ENCODE data around the gene MST1R. TPM values are rescaled to one million over a fixed set of nuclear protein-coding genes. Genes with fewer than 3 reads are reported as not detected.

MST1R gene
- total RNA-seq, 2 donors from 2014 or later: 88.9 to 173 TPM

GRCh38 chr3:49873623-49874022, 30.1 kb downstream of the MST1R start:
- intact Hi-C loops (cut with DNase I): no loop called here
- Histone ChIP-seq H3K36me3 (no peaks in the 10 kb centered on the region), H3K4me3 (no peak overlapping the region), H3K4me1 (peaks cover 20% of the 10 kb centered on the region), H3K9ac (ENCODE audit: low read depth in 2 of 2, low read length in 2 of 2) (no peak overlapping the region), H3K27me3 (peaks cover 23% of the 10 kb centered on the region), H3K27ac (peak overlapping the region; percentile 4), H3K9me3 (no peaks in the 10 kb centered on the region)
- DNase-seq: peak; percentile 80
- TF ChIP-seq, protein P1, sequence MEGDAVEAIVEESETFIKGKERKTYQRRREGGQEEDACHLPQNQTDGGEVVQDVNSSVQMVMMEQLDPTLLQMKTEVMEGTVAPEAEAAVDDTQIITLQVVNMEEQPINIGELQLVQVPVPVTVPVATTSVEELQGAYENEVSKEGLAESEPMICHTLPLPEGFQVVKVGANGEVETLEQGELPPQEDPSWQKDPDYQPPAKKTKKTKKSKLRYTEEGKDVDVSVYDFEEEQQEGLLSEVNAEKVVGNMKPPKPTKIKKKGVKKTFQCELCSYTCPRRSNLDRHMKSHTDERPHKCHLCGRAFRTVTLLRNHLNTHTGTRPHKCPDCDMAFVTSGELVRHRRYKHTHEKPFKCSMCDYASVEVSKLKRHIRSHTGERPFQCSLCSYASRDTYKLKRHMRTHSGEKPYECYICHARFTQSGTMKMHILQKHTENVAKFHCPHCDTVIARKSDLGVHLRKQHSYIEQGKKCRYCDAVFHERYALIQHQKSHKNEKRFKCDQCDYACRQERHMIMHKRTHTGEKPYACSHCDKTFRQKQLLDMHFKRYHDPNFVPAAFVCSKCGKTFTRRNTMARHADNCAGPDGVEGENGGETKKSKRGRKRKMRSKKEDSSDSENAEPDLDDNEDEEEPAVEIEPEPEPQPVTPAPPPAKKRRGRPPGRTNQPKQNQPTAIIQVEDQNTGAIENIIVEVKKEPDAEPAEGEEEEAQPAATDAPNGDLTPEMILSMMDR (IDR thresholded peaks at IDR 0.05): no peak

- H3K27ac ChIP-seq: peak overlapping the region; percentile 4
- intact Hi-C loops (cut with DNase I): no loop called here
- no peak for DNase-seq
- TF ChIP-seq, protein P1 (IDR thresholded peaks at IDR 0.05): no peak
- peaks cover 20% of the 10 kb centered on the region for H3K4me1 ChIP-seq
- no peak overlapping the region for H3K4me3 ChIP-seq
- H3K36me3 ChIP-seq: no peaks in the 10 kb centered on the region
- H3K9me3 ChIP-seq: no peaks in the 10 kb centered on the region
- peaks cover 28% of the 10 kb centered on the region for H3K27me3 ChIP-seq
- no peak overlapping the region for H3K9ac ChIP-seq (ENCODE audit: low read depth in 2 of 2, low read length in 2 of 2)
Observed at GRCh38 chr3:49872801-49873281, 30.8 kb downstream of the MST1R start.

- DNase-seq: no peak
- TF ChIP-seq, protein P1 (IDR thresholded peaks at IDR 0.05): no peak
- intact Hi-C loops (cut with DNase I): no loop called here
- H3K27ac ChIP-seq: no peak overlapping the region
- H3K36me3 ChIP-seq: no peaks in the 10 kb centered on the region
- no peaks in the 10 kb centered on the region for H3K9me3 ChIP-seq
- H3K27me3 ChIP-seq: peaks cover 28% of the 10 kb centered on the region
- peaks cover 20% of the 10 kb centered on the region for H3K4me1 ChIP-seq
- no peak overlapping the region for H3K4me3 ChIP-seq
- H3K9ac ChIP-seq (ENCODE audit: low read depth in 2 of 2, low read length in 2 of 2): no peak overlapping the region
Observed at GRCh38 chr3:49871531-49872153, 32.0 kb downstream of the MST1R start.

- no peak for DNase-seq
- no peak within 1 kb of the TSS for H3K9ac ChIP-seq (ENCODE audit: low read depth in 2 of 2, low read length in 2 of 2)
- H3K27me3 ChIP-seq: peaks cover 28% of the 10 kb centered on the region
- H3K4me3 ChIP-seq: peak within 1 kb of the TSS; percentile 22
- H3K4me1 ChIP-seq: peaks cover 20% of the 10 kb centered on the region
- no peaks in the 10 kb centered on the region for H3K9me3 ChIP-seq
- TF ChIP-seq, protein P1 (IDR thresholded peaks at IDR 0.05): no peak
- no peak within 1 kb of the TSS for H3K27ac ChIP-seq
- H3K36me3 ChIP-seq: no peaks in the 10 kb centered on the region
- intact Hi-C loops (cut with DNase I): no loop called here
Observed at GRCh38 chr3:49869525-49870126, 34.0 kb downstream of the MST1R start, which contains the start of gene CAMKV. Gene CAMKV (minus strand): TSS chr3:49869906. CDS start chr3:49862388, 7,518 bp downstream.

DNA sequence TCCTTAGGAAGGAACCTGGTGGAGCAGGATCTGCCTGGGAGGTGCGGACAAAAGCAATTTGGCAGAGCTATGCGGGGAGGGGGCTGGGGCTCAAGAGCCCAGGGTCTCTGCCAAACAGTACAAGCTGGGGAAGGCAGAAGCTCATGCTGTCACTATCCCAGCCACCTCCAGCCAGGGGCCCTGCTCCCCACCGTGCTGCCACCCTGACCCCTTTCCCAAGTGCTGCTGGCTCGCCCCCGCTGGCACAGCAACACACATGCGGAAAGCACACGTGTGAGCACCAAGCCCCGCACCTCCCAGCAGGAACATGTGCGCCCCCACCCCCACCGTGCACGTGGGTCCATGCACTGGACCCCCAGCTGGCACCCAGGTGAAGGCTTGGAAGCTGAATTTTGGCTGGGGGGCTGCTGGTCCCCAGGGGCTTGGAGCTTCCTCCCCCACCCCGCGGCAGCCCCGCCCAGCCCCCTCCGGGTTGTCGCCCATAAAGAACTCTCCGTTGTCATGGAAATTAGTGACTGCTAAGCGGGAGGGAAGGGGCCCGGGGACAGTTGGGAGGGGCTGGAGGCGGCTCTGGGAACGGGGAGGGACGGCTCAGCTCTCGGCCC, 34.7 kb downstream of the MST1R start:
- Histone ChIP-seq H3K4me1 (peaks cover 18% of the 10 kb centered on the region), H3K27me3 (peaks cover 28% of the 10 kb centered on the region), H3K4me3 (peak overlapping the region; percentile 22), H3K27ac (no peak overlapping the region), H3K9ac (ENCODE audit: low read depth in 2 of 2, low read length in 2 of 2) (no peak overlapping the region), H3K36me3 (no peaks in the 10 kb centered on the region), H3K9me3 (no peaks in the 10 kb centered on the region)
- TF ChIP-seq, protein P1 (IDR thresholded peaks at IDR 0.05): no peak
- no peak for DNase-seq
- intact Hi-C loops (cut with DNase I): no loop called here
